ENCODE measurements around the gene PRSS12.

The PRSS12 gene

DNA sequence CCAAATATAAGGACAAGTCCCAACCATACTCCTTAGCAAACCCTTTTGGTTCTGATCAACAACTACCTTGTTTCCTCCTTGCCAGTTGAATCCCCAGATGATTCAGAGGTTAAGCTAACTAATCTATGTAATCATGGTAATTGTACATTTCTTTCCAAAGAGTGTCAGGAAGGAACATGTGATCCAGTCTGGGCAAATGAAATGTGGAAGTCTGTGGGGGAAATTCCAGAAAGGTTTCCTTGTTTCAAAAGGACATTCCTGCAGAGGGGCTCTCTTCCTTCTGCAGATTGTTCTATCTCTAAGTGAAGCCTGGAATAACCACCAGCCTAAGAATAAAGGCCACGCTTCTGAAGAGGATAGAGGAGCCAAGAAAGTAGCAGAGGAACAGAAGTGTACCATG is 7.0 kb downstream of the PRSS12 start:
- TF ChIP-seq, protein P1, sequence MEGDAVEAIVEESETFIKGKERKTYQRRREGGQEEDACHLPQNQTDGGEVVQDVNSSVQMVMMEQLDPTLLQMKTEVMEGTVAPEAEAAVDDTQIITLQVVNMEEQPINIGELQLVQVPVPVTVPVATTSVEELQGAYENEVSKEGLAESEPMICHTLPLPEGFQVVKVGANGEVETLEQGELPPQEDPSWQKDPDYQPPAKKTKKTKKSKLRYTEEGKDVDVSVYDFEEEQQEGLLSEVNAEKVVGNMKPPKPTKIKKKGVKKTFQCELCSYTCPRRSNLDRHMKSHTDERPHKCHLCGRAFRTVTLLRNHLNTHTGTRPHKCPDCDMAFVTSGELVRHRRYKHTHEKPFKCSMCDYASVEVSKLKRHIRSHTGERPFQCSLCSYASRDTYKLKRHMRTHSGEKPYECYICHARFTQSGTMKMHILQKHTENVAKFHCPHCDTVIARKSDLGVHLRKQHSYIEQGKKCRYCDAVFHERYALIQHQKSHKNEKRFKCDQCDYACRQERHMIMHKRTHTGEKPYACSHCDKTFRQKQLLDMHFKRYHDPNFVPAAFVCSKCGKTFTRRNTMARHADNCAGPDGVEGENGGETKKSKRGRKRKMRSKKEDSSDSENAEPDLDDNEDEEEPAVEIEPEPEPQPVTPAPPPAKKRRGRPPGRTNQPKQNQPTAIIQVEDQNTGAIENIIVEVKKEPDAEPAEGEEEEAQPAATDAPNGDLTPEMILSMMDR (IDR thresholded peaks at IDR 0.05; ENCODE audit: insufficient read depth, low read length, missing control alignments), result no peak
- no peak for DNase-seq (ENCODE audit: low read depth, low spot score)
- ChIA-PET CTCF (interaction anchor here (1.2 kb wide), 1 partner anchor 12 kb away, joined by 4 read pairs; no protein-coding TSS in a partner anchor), POLR2A (no interaction called here)
- no peak overlapping the region for H3K4me3 ChIP-seq (ENCODE audit: low read depth, low read length)

DNA sequence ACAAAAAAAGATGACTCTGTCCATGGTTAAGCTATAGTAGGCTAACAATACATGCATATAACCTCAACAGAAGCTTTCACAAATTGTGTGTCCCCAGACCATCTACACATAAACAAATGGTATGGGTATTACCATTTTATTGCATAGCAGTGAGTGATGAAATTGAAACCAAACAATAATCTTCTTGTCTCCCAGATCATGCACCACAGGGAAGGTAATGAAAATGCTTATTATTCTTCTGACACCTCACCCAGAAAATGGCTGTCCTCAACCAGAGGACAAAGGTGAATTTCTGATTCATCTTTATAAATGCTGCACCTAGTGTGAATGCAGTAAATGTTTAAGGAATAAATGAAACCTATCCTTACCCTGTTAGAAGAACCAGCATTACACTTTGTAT is 8.0 kb downstream of the PRSS12 start:
- ChIA-PET POLR2A (no interaction called here), CTCF (interaction anchor here (1.2 to 12.2 kb wide), 2 partner anchors 8 to 11 kb away, joined by 4 to 145 read pairs; partner anchors contain the start of gene PRSS12)
- no peak overlapping the region for H3K4me3 ChIP-seq (ENCODE audit: low read depth, low read length)
- TF ChIP-seq, protein P1 (IDR thresholded peaks at IDR 0.05; ENCODE audit: insufficient read depth, low read length, missing control alignments), result no peak
- no peak for DNase-seq (ENCODE audit: low read depth, low spot score)

DNA sequence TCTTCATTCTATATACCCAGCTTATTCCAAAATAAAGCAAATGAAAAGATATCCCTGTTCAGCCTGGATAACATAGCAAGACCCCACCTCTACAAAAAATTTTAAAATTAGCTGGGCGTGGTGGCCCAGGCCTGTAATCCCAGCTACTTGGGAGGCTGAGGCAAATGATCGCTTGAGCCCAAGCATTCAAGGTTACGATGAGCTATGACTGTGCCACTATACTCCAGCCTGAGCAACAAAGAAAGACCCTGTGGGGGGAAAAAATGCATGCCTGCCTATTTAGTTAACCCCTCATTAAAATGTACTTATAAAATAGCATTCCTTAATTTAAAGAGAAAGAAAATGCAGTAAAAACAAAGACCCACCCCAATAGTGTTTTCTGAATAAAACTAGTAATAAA is 9.3 kb downstream of the PRSS12 start:
- POLR2A ChIA-PET, result interaction anchor here (0.9 kb wide), 1 partner anchor 8 kb away, joined by 5 read pairs; no protein-coding TSS in a partner anchor
- no peak overlapping the region for H3K4me3 ChIP-seq (ENCODE audit: low read depth, low read length)
- TF ChIP-seq, protein P1 (IDR thresholded peaks at IDR 0.05; ENCODE audit: insufficient read depth, low read length, missing control alignments), result no peak
- CTCF ChIA-PET, result interaction anchor here (12.2 kb wide), 1 partner anchor 10 kb away, joined by 145 read pairs; the partner anchor contains the start of gene PRSS12
- DNase-seq (ENCODE audit: low read depth, low spot score), result no peak

DNA sequence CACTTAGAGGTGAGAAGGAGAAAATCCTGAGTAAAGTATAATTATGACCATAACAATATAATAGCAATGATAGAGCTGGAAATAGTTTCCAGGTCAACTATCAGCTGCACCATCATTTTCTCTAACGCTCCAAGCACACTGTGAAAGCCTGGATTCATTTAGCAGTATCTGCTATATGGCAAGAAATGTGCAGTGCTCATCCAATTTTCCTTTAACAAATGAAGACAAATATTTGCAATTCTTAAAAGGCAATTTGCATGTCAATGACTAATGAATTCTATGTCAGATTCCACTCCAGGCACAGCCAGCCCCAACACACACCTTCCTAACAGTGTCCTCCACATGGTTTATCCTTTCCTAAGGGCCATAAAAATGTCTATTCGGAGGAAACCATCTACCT is 12.7 kb downstream of the PRSS12 start:
- CTCF ChIA-PET, result interaction anchor here (1.0 to 12.2 kb wide), 2 partner anchors 13 to 59 kb away, joined by 3 to 145 read pairs; partner anchors contain the start of gene PRSS12
- no peak for DNase-seq (ENCODE audit: low read depth, low spot score)
- TF ChIP-seq, protein P1 (IDR thresholded peaks at IDR 0.05; ENCODE audit: insufficient read depth, low read length, missing control alignments), result no peak
- POLR2A ChIA-PET, result interaction anchor here (1.3 kb wide), 1 partner anchor 12 kb away, joined by 4 read pairs; no protein-coding TSS in a partner anchor
- H3K4me3 ChIP-seq (ENCODE audit: low read depth, low read length), result no peak overlapping the region

DNA sequence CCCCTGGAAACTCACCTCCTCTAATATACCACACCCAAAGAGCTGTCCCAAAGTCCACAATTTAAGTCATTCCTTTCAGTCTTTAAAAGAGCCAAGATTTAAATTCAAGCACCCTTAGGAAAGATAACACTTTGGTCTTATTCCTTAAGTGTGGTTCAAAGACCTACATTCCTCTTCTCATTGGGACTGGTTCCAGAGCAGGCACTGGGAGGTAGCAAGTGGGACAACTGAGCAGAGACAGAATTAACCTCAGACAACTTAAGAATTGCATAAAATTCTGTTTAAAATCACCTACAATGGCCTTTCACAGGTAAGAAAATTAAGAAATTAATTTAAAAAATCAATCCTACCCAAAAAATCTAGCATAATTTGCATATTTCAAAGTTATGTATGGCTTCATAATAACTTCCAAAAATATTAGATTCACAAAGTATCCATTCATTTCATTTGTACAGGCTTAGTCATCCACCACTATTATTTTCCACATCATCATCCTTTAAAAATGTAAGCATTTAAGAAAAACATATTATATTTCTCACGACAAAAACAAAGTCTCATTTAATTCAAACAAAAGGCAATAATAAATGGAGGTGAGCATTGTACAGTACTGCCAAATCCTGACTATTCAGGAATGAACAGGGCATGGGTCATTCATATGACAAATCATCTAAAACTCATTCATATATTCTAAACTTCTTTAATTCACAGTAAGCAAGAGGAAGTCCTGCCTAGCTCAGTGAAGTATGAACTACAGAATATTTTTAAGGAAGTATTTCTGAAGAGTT is 13.6 kb downstream of the PRSS12 start:
- CTCF ChIA-PET, result interaction anchor here (1.5 to 12.2 kb wide), 2 partner anchors 10 to 14 kb away, joined by 4 to 145 read pairs; partner anchors contain the start of gene PRSS12
- no peak overlapping the region for H3K4me3 ChIP-seq (ENCODE audit: low read depth, low read length)
- POLR2A ChIA-PET, result interaction anchor here (1.3 kb wide), 1 partner anchor 12 kb away, joined by 4 read pairs; no protein-coding TSS in a partner anchor
- TF ChIP-seq, protein P1 (IDR thresholded peaks at IDR 0.05; ENCODE audit: insufficient read depth, low read length, missing control alignments), result no peak
- DNase-seq (ENCODE audit: low read depth, low spot score), result no peak

DNA sequence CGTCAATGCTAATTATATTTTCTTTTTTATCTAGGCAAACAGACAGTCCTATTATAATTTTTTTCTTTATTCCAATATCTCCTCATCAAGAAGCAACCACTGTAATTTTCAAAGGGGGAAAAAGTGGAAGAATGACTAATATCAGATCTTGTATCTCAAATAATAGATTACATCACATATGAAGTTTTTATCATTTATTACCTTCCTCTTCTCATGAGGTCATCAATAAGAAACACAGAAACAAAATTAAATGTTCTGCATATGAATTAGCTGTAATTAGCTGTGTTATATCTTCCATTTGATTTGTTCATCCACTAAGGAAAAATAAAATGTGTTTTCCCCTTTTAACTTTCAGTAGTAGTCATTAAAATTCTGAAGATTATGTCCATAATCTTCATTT is 14.3 kb downstream of the PRSS12 start:
- CTCF ChIA-PET, result interaction anchor here (1.4 to 12.2 kb wide), 3 partner anchors 9 to 86 kb away, joined by 3 to 145 read pairs (median 4); partner anchors contain the start of gene PRSS12
- no peak for DNase-seq (ENCODE audit: low read depth, low spot score)
- no peak overlapping the region for H3K4me3 ChIP-seq (ENCODE audit: low read depth, low read length)
- TF ChIP-seq, protein P1 (IDR thresholded peaks at IDR 0.05; ENCODE audit: insufficient read depth, low read length, missing control alignments), result no peak
- POLR2A ChIA-PET, result no interaction called here
